Smooth muscle cell (in vitro differentiated cells): ENCODE results near the gene ASCC1. TPM values are rescaled to one million over a fixed set of nuclear protein-coding genes. Genes with fewer than 3 reads are reported as not detected.

Experiments
- DNase-seq: peaks from one replicate; lab custom pipeline; 2025; ENCODE audit not compliant: unreplicated experiment; lab: John Stamatoyannopoulos, UW
- H2AFZ ChIP-seq: fragments of 200-600 bp; sonication (generic); 2 replicates; pipeline ENCODE4 v1.6.0; 2016; ENCODE audit warnings: antibody characterized with exemption, low read depth, mild to moderate bottlenecking
- H3F3A ChIP-seq: fragments of 200-600 bp; sonication (generic); 2 replicates; pipeline ENCODE4 v1.6.0; 2017; ENCODE audit warnings: antibody characterized with exemption, low read depth
- H3K27ac ChIP-seq: fragments of 200-600 bp; sonication (generic); 2 replicates; pipeline ENCODE4 v1.5.1; 2016; ENCODE audit warnings: low read depth, mild to moderate bottlenecking
- H3K27me3 ChIP-seq: fragments of 200-600 bp; sonication (generic); 2 replicates; pipeline ENCODE4 v1.6.1; 2016; ENCODE audit warnings: low read depth, mild to moderate bottlenecking
- H3K36me3 ChIP-seq: fragments of 200-600 bp; sonication (generic); 2 replicates; pipeline ENCODE4 v1.5.1; 2016; ENCODE audit warnings: low read depth
- H3K4me1 ChIP-seq: fragments of 200-600 bp; sonication (generic); 2 replicates; pipeline ENCODE4 v1.5.1; 2016; ENCODE audit warnings: low read depth
- H3K4me2 ChIP-seq: fragments of 200-600 bp; sonication (generic); 2 replicates; pipeline ENCODE4 v1.6.0; 2016; ENCODE audit warnings: mild to moderate bottlenecking
- H3K4me3 ChIP-seq: fragments of 200-600 bp; sonication (generic); 2 replicates; pipeline ENCODE4 v1.5.1; 2016; ENCODE audit warnings: mild to moderate bottlenecking
- H3K79me2 ChIP-seq: fragments of 200-600 bp; sonication (generic); 2 replicates; pipeline ENCODE4 v1.6.0; 2016; ENCODE audit warnings: low read depth, mild to moderate bottlenecking
- H3K9ac ChIP-seq: fragments of 200-600 bp; sonication (generic); 2 replicates; pipeline ENCODE4 v1.6.0; 2016; ENCODE audit warnings: low read depth
- H3K9me3 ChIP-seq: fragments of 200-600 bp; sonication (generic); replicated peaks from 2 replicates; pipeline ENCODE4 v1.5.1; 2016; ENCODE audit warnings: low read depth
- H4K20me1 ChIP-seq: fragments of 200-600 bp; sonication (generic); 2 replicates; pipeline ENCODE4 v1.6.0; 2016; ENCODE audit warnings: low read depth
- WGBS: methylation state at CpG from one replicate; pipeline ENCODE4 v1.1.7; 2016; ENCODE audit warnings: low lambda C conversion rate; 5-methylcytosine and 5-hydroxymethylcytosine counted together
- polyA plus RNA-seq: library from polyadenylated mRNA; unstranded; fragments of >200 nt; fragmentation: Nextera tagmentation; extraction: Ambion mirVana; gene quantifications from 2 replicates; pipeline ENCODE4 v1.2.1, GENCODE V29; 2016
- total RNA-seq: library from RNA; depleted of rRNA; stranded (reverse); fragments of >200 nt; gene quantifications from 2 replicates; pipeline ENCODE4 v1.2.3, GENCODE V29; 2014
- TF ChIP-seq, protein P1 (sequence below): fragments of 200-600 bp; sonication (generic); IDR thresholded peaks from 2 replicates; pipeline ENCODE4 v1.5.1; 2017; ENCODE audit warnings: borderline replicate concordance, mild to moderate bottlenecking, antibody characterized with exemption; ENCODE audit not compliant: insufficient read depth, poor library complexity, severe bottlenecking

The ASCC1 gene
- total and polyA plus RNA-seq, 2 experiments from 2014 or later = 24.0 to 28.1 TPM

- Histone ChIP-seq H3K27ac (no peak overlapping the region), H4K20me1 (no peaks in the 10 kb centered on the region), H3K27me3 (no peaks in the 10 kb centered on the region), H3K36me3 (no peaks in the 10 kb centered on the region), H2AFZ (no peak overlapping the region), H3F3A (peaks cover 16% of the 10 kb centered on the region), H3K9ac (no peak overlapping the region), H3K4me1 (peaks cover 6% of the 10 kb centered on the region), H3K9me3 (no peaks in the 10 kb centered on the region), H3K4me3 (no peak overlapping the region), H3K79me2 (no peaks in the 10 kb centered on the region), H3K4me2 (no peak overlapping the region)
- WGBS = 29% methylated on average over 1 of the region's 1 CpG
- TF ChIP-seq, protein P1, sequence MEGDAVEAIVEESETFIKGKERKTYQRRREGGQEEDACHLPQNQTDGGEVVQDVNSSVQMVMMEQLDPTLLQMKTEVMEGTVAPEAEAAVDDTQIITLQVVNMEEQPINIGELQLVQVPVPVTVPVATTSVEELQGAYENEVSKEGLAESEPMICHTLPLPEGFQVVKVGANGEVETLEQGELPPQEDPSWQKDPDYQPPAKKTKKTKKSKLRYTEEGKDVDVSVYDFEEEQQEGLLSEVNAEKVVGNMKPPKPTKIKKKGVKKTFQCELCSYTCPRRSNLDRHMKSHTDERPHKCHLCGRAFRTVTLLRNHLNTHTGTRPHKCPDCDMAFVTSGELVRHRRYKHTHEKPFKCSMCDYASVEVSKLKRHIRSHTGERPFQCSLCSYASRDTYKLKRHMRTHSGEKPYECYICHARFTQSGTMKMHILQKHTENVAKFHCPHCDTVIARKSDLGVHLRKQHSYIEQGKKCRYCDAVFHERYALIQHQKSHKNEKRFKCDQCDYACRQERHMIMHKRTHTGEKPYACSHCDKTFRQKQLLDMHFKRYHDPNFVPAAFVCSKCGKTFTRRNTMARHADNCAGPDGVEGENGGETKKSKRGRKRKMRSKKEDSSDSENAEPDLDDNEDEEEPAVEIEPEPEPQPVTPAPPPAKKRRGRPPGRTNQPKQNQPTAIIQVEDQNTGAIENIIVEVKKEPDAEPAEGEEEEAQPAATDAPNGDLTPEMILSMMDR = no peak
- no peak for DNase-seq
Measured at GRCh38 chr10:72239409-72239808, 23.3 kb upstream of the ASCC1 start.

DNA sequence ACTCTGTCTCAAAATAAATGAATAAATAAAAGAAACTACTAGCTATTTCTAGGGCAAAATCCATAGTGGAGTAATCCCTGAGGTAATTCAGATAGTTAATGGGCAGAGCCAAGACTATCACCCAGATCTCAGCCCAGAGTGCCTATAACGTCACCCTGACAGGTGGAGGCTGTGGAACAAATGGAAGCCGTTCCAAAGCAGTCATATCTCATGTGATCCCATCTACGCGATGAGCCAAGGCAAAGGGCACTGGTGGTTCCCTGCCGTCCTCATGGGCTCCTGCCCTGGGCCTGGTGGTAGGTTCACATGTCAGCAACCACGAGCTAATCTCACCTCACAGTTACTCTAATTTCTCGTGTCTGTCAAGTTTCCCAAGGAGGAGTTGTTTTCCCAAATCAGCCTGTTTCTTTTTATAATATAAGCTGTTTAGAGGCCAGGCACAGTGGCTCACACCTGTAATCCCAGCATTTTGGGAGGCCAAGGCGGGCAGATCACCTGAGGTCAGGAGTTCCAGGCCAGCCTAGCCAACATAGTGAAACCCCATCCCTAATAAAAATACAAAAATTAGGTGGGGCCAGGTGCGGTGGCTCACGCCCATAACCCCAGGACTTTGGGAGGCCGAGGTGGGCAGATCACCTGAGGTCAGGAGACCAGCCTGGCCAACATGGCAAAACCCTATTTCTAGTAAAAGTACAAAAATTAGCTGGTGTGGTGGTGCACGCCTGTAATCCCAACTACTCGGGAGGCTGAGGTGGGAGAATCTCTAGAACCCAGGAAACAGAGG is 22.5 kb upstream of the ASCC1 start:
- Histone ChIP-seq H3F3A (peaks cover 8% of the 10 kb centered on the region), H3K4me2 (no peak overlapping the region), H3K9ac (no peak overlapping the region), H3K79me2 (no peaks in the 10 kb centered on the region), H3K9me3 (no peaks in the 10 kb centered on the region), H3K4me1 (peaks cover 4% of the 10 kb centered on the region), H3K36me3 (peaks cover 1% of the 10 kb centered on the region), H3K4me3 (no peak overlapping the region), H4K20me1 (no peaks in the 10 kb centered on the region), H3K27ac (no peak overlapping the region), H2AFZ (no peak overlapping the region), H3K27me3 (no peaks in the 10 kb centered on the region)
- TF ChIP-seq, protein P1 = no peak
- no peak for DNase-seq
- WGBS = 94% methylated on average over 13 of the region's 13 CpGs

GRCh38 chr10:72235544-72236279 is 19.6 kb upstream of the ASCC1 start:
- TF ChIP-seq, protein P1 = no peak
- WGBS = 94% methylated on average over 6 of the region's 6 CpGs
- H3K27ac ChIP-seq = no peak overlapping the region
- H3K4me3 ChIP-seq = no peak overlapping the region
- peaks cover 7% of the 10 kb centered on the region for H3K36me3 ChIP-seq
- DNase-seq = no peak
- H3K4me2 ChIP-seq = no peak overlapping the region
- no peaks in the 10 kb centered on the region for H3K9me3 ChIP-seq
- no peak overlapping the region for H3K9ac ChIP-seq
- H3K79me2 ChIP-seq = peaks cover 2% of the 10 kb centered on the region
- no peaks in the 10 kb centered on the region for H3K4me1 ChIP-seq
- no peaks in the 10 kb centered on the region for H4K20me1 ChIP-seq
- no peak overlapping the region for H2AFZ ChIP-seq
- H3K27me3 ChIP-seq = no peaks in the 10 kb centered on the region
- no peaks in the 10 kb centered on the region for H3F3A ChIP-seq
